ENCODE measurements around the gene FAM170B.

Gene FAM170B

DNA sequence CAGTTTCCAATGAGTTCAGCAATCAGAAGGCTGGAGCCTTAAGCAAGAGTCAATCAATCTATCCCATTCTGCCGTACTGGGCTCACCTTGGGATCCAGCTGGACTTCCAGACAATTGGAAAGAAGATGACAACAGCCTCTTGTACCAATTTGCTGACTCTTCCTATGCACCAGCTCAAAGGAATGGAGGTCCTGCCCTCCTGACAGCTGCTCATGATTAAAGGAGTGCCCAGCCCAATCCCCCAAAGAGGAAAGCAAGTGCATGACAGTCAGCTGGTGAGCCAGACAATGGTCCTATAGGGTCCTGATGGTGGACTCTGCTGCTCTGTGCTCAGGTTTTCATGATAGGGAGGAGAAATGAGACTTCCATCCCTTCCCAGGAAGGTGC, 43.6 kb downstream of the FAM170B start:
- no peak for TF ChIP-seq EZH2phosphoT487 (IDR thresholded peaks at IDR 0.05; ENCODE audit: borderline replicate concordance, low read length)
- TF ChIP-seq, protein P1, sequence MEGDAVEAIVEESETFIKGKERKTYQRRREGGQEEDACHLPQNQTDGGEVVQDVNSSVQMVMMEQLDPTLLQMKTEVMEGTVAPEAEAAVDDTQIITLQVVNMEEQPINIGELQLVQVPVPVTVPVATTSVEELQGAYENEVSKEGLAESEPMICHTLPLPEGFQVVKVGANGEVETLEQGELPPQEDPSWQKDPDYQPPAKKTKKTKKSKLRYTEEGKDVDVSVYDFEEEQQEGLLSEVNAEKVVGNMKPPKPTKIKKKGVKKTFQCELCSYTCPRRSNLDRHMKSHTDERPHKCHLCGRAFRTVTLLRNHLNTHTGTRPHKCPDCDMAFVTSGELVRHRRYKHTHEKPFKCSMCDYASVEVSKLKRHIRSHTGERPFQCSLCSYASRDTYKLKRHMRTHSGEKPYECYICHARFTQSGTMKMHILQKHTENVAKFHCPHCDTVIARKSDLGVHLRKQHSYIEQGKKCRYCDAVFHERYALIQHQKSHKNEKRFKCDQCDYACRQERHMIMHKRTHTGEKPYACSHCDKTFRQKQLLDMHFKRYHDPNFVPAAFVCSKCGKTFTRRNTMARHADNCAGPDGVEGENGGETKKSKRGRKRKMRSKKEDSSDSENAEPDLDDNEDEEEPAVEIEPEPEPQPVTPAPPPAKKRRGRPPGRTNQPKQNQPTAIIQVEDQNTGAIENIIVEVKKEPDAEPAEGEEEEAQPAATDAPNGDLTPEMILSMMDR (IDR thresholded peaks at IDR 0.05; ENCODE audit: low read depth, low read length, poor library complexity, severe bottlenecking) = no peak
- Histone ChIP-seq H3K79me2 (ENCODE audit: control insufficient read depth, low read length) (no peaks in the 10 kb centered on the region), H3K4me1 (ENCODE audit: control insufficient read depth, low read length) (no peaks in the 10 kb centered on the region), H3K9me3 (ENCODE audit: control insufficient read depth, insufficient read depth, low read length) (0 out of 2 replicates have a peak, but pooled peaks cover 3% of the 10 kb centered on the region), H3K4me3 (ENCODE audit: low read length) (no peak overlapping the region), H4K20me1 (ENCODE audit: control insufficient read depth, insufficient read depth, low read depth, low read length) (no peaks in the 10 kb centered on the region), H3K36me3 (ENCODE audit: control insufficient read depth, low read length) (no peaks in the 10 kb centered on the region), H3K4me2 (ENCODE audit: low read length) (no peak overlapping the region), H3F3A (ENCODE audit: control insufficient read depth, insufficient read depth) (no peaks in the 10 kb centered on the region), H3K9me2 (replicated peaks; ENCODE audit: control insufficient read depth, low read length) (no peaks in the 10 kb centered on the region), H3K27me3 (ENCODE audit: control insufficient read depth, low read length) (0 out of 2 replicates have a peak, but pooled peaks cover 3% of the 10 kb centered on the region), H3K27ac (ENCODE audit: low read depth, low read length) (no peak overlapping the region)

DNA sequence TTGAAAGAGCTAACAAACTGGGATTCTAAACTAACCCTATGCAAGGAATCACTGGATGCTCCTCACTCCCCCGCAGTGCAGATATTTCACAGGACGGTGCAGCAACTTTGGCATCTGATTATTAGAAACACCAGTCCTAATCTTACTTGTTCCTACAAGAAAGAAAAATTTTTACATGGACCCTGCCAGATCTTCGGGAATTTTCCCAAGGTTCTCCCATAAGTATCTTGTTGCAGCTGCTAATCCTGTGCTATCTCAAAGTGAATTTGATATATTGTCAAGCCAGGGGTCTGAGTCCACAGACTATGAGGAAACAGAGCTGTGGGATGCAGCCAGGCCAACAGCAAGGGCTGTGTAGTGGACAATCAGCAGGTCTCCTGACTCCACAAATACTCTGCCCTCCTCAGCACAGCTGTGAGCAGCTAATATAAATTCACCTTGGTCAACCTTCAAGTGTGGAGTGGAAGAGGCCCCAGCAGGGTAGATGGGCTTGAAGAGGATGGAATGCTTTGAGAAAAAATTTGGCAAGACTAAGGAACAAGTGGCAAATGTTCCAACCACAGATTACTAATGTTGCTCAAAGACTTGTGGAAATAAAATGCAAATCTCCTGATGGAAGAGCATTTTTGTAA, 44.1 kb downstream of the FAM170B start:
- Histone ChIP-seq H3F3A (ENCODE audit: control insufficient read depth, insufficient read depth) (no peaks in the 10 kb centered on the region), H3K79me2 (ENCODE audit: control insufficient read depth, low read length) (no peaks in the 10 kb centered on the region), H3K4me3 (ENCODE audit: low read length) (no peak overlapping the region), H3K9me2 (replicated peaks; ENCODE audit: control insufficient read depth, low read length) (no peaks in the 10 kb centered on the region), H3K9me3 (ENCODE audit: control insufficient read depth, insufficient read depth, low read length) (0 out of 2 replicates have a peak, but pooled peaks cover 3% of the 10 kb centered on the region), H3K4me1 (ENCODE audit: control insufficient read depth, low read length) (no peaks in the 10 kb centered on the region), H3K4me2 (ENCODE audit: low read length) (no peak overlapping the region), H3K36me3 (ENCODE audit: control insufficient read depth, low read length) (no peaks in the 10 kb centered on the region), H3K27me3 (ENCODE audit: control insufficient read depth, low read length) (0 out of 2 replicates have a peak, but pooled peaks cover 3% of the 10 kb centered on the region), H3K27ac (ENCODE audit: low read depth, low read length) (no peak overlapping the region), H4K20me1 (ENCODE audit: control insufficient read depth, insufficient read depth, low read depth, low read length) (no peaks in the 10 kb centered on the region)
- no peak for TF ChIP-seq EZH2phosphoT487 (IDR thresholded peaks at IDR 0.05; ENCODE audit: borderline replicate concordance, low read length)
- TF ChIP-seq, protein P1 (IDR thresholded peaks at IDR 0.05; ENCODE audit: low read depth, low read length, poor library complexity, severe bottlenecking) = no peak

DNA sequence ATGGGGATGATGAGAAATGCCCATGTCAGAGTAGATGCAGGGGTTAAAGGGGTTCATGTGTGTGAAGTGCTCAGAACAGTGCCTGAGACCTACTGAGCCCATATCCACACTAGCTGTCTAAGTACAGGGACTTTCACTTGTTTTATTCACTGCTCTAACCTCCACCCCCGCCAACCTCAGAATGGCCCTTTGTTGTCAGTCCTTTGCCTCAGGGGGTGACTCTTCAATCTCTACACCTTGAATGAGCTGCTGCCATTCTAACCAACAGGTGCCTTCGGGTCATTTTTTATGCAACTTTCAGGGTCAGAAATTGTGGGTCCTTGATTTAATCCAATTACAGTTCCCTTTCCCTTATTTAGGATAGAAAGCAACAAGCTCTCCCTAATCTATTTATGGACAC, 44.7 kb downstream of the FAM170B start:
- H3K4me1 ChIP-seq (ENCODE audit: control insufficient read depth, low read length) = no peaks in the 10 kb centered on the region
- H3K79me2 ChIP-seq (ENCODE audit: control insufficient read depth, low read length) = no peaks in the 10 kb centered on the region
- H3K27ac ChIP-seq (ENCODE audit: low read depth, low read length) = no peak overlapping the region
- H3K36me3 ChIP-seq (ENCODE audit: control insufficient read depth, low read length) = no peaks in the 10 kb centered on the region
- no peaks in the 10 kb centered on the region for H3F3A ChIP-seq (ENCODE audit: control insufficient read depth, insufficient read depth)
- H3K4me2 ChIP-seq (ENCODE audit: low read length) = no peak overlapping the region
- H4K20me1 ChIP-seq (ENCODE audit: control insufficient read depth, insufficient read depth, low read depth, low read length) = no peaks in the 10 kb centered on the region
- TF ChIP-seq, protein P1 (IDR thresholded peaks at IDR 0.05; ENCODE audit: low read depth, low read length, poor library complexity, severe bottlenecking) = no peak
- no peak for TF ChIP-seq EZH2phosphoT487 (IDR thresholded peaks at IDR 0.05; ENCODE audit: borderline replicate concordance, low read length)
- H3K9me3 ChIP-seq (ENCODE audit: control insufficient read depth, insufficient read depth, low read length) = 0 out of 2 replicates have a peak, but pooled peaks cover 3% of the 10 kb centered on the region
- 0 out of 2 replicates have a peak, but pooled peaks cover 3% of the 10 kb centered on the region for H3K27me3 ChIP-seq (ENCODE audit: control insufficient read depth, low read length)
- H3K4me3 ChIP-seq (ENCODE audit: low read length) = no peak overlapping the region
- no peaks in the 10 kb centered on the region for H3K9me2 ChIP-seq (replicated peaks; ENCODE audit: control insufficient read depth, low read length)
